SU-DHL-6 (cell line): Measurements from ENCODE around the gene NUDT14.

Experiments used
- CTCF ChIP-seq: fragments of 200-600 bp; sonication (generic); IDR thresholded peaks from one replicate; pipeline ENCODE4 v1.5.1; 2017; ENCODE audit warnings: antibody characterized with exemption, mild to moderate bottlenecking, low read length, moderate library complexity; ENCODE audit not compliant: insufficient read depth, poor library complexity, severe bottlenecking
- EZH2phosphoT487 ChIP-seq: fragments of 200-600 bp; sonication (generic), shearing (Covaris generic); conservative IDR thresholded peaks from 2 replicates; pipeline ENCODE4 v1.6.1; 2018; ENCODE audit warnings: mild to moderate bottlenecking, antibody characterized with exemption, low read length, moderate library complexity, mixed read lengths

GRCh38 chr14:105150368-105151083 lies 30.6 kb downstream of the NUDT14 start:
- TF ChIP-seq CTCF = no peak
- no peak for TF ChIP-seq EZH2phosphoT487
